ENCODE measurements around the gene TMEM63C.
A peak's percentile ranks its signal among the peaks of the same experiment; 100 is the strongest.

Gene TMEM63C

DNA sequence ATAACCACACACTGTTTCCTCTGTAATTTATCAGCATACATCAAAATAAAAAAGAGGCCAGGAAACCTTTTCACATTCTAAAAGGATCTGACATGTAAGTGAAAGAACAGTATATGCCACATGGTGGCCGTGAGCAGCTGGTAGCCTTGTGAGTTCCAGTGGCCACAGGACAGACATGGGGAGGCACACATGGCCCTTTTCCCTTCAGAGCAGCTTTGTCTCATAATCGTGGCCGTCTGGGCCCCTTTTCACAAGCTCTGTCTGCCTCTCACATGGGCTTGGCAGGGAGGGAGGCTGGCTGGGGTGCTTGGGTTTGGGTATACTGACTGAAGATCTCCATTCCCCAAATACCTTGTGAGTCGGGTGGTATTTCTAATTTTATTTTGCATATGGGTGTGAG, 38.5 kb upstream of the TMEM63C start:
- Histone ChIP-seq H3K36me3 (ENCODE audit: control insufficient read depth, insufficient read depth, low read length) (no peaks in the 10 kb centered on the region; the same call in 1 of the 2 replicates), H3K4me1 (ENCODE audit: control insufficient read depth, insufficient read depth, low read length) (peaks cover 45% of the 10 kb centered on the region), H3K9me3 (ENCODE audit: control insufficient read depth, insufficient read depth, low read depth, low read length) (no peaks in the 10 kb centered on the region), H3K27me3 (ENCODE audit: control insufficient read depth, insufficient read depth, low read length) (peaks cover 52% of the 10 kb centered on the region), H3K4me3 (ENCODE audit: low read depth, low read length) (peak overlapping the region; percentile 74), H3K9ac (ENCODE audit: low read length) (no peak overlapping the region), H3K27ac (ENCODE audit: low read depth, low read length) (no peak overlapping the region)

DNA sequence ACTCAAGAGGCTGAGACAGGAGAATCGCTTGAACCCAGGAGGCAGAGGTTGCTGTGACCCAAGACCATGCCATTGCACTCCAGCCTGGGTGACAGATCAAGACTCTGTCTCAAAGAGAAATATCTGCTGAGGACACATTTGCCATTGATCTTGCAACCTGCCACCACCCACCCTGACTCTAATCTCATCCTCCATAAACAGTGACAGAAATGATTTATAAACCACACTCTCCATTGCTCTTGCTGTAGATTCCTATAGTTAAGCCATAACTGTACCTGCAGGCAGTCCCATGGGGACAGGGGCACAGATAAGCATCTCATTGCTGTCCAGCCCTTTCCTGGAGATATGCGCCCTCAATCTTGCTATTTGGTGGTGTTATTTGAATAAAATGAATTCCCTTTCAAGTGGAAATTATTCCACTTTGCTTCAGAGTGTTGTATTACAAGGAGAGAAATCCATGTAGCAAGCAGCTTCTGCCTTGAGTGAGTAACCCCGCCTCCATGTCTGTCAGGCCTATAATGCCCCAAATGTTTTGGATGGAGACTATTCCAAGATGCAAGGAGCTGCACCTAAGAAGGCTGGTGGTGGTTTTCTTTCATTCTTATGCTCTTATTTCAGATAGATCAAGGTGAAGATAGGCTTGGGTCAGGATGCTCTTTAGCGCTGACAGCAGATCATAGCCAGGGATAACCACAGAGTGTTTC, 37.0 kb upstream of the TMEM63C start:
- H3K4me1 ChIP-seq (ENCODE audit: control insufficient read depth, insufficient read depth, low read length), result peaks cover 41% of the 10 kb centered on the region
- H3K27me3 ChIP-seq (ENCODE audit: control insufficient read depth, insufficient read depth, low read length), result peaks cover 47% of the 10 kb centered on the region
- no peaks in the 10 kb centered on the region for H3K9me3 ChIP-seq (ENCODE audit: control insufficient read depth, insufficient read depth, low read depth, low read length)
- no peak overlapping the region for H3K9ac ChIP-seq (ENCODE audit: low read length)
- H3K36me3 ChIP-seq (ENCODE audit: control insufficient read depth, insufficient read depth, low read length), result no peaks in the 10 kb centered on the region
- H3K27ac ChIP-seq (ENCODE audit: low read depth, low read length), result no peak overlapping the region
- no peak overlapping the region for H3K4me3 ChIP-seq (ENCODE audit: low read depth, low read length)

DNA sequence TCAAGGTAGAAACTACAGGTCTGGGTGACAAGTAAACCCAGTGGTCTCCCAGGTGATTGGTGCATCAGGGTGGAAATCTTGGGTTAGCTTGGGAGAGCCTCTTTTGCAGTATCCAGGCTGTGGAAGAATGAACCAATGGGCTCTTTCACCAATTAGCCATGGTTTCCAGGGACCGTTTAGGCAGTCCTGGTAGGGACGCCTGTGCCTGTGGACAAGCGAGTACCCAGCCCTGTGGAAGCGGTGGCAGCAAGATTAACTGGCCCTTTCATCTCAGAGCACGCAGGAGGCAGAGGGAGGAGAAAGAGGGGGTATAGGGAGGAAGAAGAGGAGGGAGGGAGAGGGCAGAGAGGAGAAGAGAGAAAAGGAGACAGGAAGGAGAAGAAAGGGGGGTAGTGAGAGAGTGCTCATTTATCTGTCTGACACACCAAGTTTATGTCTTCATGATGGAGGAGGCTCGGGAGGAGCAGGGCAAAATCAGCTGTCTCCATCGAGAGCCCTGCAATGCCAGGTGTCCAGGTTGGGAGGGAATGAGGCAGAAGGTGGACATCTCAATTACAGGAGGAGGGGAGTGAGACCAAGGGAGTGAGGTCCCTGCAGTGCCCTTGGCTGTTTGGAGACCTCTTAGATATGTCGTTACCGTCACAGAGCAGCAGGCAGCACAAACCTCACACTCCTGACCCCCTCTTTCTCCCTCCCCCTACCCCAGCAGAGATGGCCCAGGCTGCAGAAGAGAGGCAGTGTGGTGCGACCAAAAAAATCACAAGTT, 35.4 kb upstream of the TMEM63C start:
- Histone ChIP-seq H3K9me3 (ENCODE audit: control insufficient read depth, insufficient read depth, low read depth, low read length) (no peaks in the 10 kb centered on the region), H3K36me3 (ENCODE audit: control insufficient read depth, insufficient read depth, low read length) (no peaks in the 10 kb centered on the region), H3K4me3 (ENCODE audit: low read depth, low read length) (no peak overlapping the region), H3K27ac (ENCODE audit: low read depth, low read length) (no peak overlapping the region), H3K27me3 (ENCODE audit: control insufficient read depth, insufficient read depth, low read length) (peaks cover 33% of the 10 kb centered on the region), H3K9ac (ENCODE audit: low read length) (no peak overlapping the region), H3K4me1 (ENCODE audit: control insufficient read depth, insufficient read depth, low read length) (peaks cover 41% of the 10 kb centered on the region)

DNA sequence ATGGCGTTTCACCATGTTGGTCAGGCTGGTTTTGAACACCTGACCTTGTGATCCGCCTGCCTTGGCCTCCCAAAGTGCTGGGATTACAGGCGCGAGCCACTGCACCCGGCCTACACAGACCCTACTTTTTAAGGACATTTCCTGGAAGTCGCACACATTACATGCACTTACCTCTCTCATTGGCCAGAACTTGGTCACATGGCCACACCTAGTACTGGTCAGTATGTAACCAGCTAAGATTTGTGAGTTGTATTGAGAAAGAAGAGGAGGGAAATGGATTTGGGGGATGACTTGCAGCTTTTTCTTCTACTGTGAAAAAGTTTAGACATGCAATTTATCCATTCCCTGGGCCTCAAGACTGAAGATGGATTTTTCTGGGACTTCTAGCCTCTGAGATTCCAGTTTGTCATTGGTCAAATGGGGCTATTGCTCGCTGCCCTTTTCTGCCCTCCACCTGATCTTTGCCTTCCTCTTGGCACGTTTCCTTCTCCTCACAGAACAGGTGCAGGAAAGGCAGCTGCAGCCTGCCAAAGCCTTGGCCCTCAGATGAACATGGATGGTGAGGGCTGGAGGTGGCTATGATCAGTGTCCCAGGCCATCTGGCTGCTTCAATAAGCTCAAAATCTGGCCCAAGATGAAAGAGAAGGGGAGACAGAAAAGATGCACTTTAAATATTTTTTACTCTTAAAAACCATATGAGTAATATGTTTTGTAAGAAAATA, 32.9 kb upstream of the TMEM63C start:
- Histone ChIP-seq H3K36me3 (ENCODE audit: control insufficient read depth, insufficient read depth, low read length) (no peaks in the 10 kb centered on the region), H3K9ac (ENCODE audit: low read length) (no peak overlapping the region), H3K9me3 (ENCODE audit: control insufficient read depth, insufficient read depth, low read depth, low read length) (no peaks in the 10 kb centered on the region; the same call in 1 of the 2 replicates), H3K27me3 (ENCODE audit: control insufficient read depth, insufficient read depth, low read length) (peaks cover 13% of the 10 kb centered on the region; the same call in 1 of the 2 replicates), H3K4me1 (ENCODE audit: control insufficient read depth, insufficient read depth, low read length) (peaks cover 21% of the 10 kb centered on the region), H3K27ac (ENCODE audit: low read depth, low read length) (no peak overlapping the region), H3K4me3 (ENCODE audit: low read depth, low read length) (no peak overlapping the region)

DNA sequence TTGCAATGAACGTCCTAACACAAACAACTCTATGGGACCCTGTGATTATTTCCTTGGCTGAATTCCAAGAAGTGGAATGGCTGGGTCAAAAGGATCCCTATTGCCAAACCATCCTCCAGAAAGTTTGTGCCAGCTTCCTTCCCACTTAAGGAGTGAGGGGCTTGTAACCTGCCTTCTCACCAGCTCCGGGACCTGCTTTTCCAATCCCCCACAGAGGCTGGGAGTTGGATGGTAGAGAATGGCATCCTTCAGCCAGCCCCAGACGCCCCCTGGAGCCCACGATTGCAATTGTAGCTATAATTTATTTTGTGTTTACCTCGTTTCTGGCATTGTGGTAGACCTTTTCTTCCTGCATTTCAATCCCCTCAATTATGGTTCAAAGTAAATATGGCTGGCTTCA, 30.4 kb upstream of the TMEM63C start:
- Histone ChIP-seq H3K9me3 (ENCODE audit: control insufficient read depth, insufficient read depth, low read depth, low read length) (no peaks in the 10 kb centered on the region; the same call in 1 of the 2 replicates), H3K27ac (ENCODE audit: low read depth, low read length) (no peak overlapping the region), H3K36me3 (ENCODE audit: control insufficient read depth, insufficient read depth, low read length) (no peaks in the 10 kb centered on the region), H3K4me1 (ENCODE audit: control insufficient read depth, insufficient read depth, low read length) (peaks cover 4% of the 10 kb centered on the region), H3K4me3 (ENCODE audit: low read depth, low read length) (no peak overlapping the region), H3K27me3 (ENCODE audit: control insufficient read depth, insufficient read depth, low read length) (peaks cover 4% of the 10 kb centered on the region; the same call in 1 of the 2 replicates), H3K9ac (ENCODE audit: low read length) (no peak overlapping the region)

DNA sequence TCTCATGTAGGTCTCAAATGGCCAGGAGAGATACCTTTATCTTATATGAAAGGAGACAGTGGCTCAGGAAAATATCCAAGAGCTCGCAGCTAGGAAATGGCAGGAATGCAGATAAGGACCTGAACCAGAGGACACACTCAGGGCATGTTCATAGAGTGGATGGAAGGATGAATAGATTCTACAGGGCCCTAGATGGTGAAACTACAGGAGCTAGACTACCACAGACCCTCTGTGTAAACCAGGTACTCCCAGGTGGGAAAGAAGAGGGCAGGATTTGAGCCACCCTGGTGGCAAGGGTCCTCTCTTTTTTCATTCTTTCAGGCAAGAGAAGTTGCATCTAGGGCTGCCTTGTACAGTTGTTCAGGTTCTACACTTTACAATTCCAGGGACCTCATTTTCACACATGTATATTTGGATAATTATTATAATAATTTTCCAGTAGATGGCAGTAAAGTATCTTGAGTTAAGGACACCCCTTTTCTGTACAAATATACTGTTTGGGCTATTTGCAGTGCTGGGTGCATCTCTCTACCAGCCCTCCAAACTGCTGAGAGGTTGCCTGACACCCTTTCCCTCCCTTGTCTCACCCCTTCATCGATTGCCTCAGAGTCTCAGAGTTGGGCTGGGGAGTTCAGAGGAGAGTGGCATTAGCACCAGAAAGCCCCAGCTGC, 29.5 kb upstream of the TMEM63C start:
- no peaks in the 10 kb centered on the region; the same call in 1 of the 2 replicates for H3K27me3 ChIP-seq (ENCODE audit: control insufficient read depth, insufficient read depth, low read length)
- H3K36me3 ChIP-seq (ENCODE audit: control insufficient read depth, insufficient read depth, low read length), result no peaks in the 10 kb centered on the region
- H3K4me1 ChIP-seq (ENCODE audit: control insufficient read depth, insufficient read depth, low read length), result no peaks in the 10 kb centered on the region
- H3K27ac ChIP-seq (ENCODE audit: low read depth, low read length), result no peak overlapping the region
- no peaks in the 10 kb centered on the region; the same call in 1 of the 2 replicates for H3K9me3 ChIP-seq (ENCODE audit: control insufficient read depth, insufficient read depth, low read depth, low read length)
- no peak overlapping the region for H3K9ac ChIP-seq (ENCODE audit: low read length)
- H3K4me3 ChIP-seq (ENCODE audit: low read depth, low read length), result no peak overlapping the region

DNA sequence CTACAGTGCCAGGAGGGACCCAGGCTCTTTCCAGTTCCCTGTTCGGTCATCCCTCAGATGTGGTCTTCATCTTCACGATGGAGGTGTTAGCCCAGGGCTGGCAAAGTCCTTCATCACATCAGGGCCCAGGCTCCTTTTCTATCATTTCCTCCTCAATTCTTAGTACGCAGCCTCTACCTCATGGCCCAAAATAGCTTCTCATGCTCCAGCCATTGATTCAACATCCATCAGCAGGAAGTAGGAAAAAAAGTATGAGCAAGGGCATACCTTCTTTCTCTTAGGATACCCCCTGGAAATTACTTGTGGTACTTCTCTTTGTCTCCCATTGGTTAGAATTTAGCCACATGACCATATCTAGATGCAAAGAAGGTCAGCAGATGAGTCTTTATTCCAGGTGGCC, 27.8 kb upstream of the TMEM63C start:
- no peak overlapping the region for H3K4me3 ChIP-seq (ENCODE audit: low read depth, low read length)

DNA sequence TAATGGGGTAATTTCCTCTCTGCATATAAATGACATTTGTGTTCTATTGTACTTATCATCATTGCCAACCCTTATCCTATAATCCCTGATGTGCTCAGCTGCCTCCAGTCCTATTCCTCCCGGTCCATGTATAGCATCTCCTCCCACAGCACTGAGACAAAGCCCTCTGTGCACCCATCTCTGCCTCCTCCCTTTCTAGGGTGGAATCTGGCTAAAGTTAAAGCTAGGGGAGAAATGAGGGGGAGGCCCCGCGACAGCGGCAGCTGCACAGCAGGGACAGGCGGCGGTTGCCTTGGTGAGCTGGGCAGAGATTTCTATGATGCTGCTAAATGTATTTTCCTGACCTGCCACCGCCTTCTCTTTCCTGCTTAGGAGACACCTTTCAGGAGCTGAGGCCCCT, 27.2 kb upstream of the TMEM63C start:
- Histone ChIP-seq H3K27me3 (ENCODE audit: control insufficient read depth, insufficient read depth, low read length) (peaks cover 4% of the 10 kb centered on the region; the same call in 1 of the 2 replicates), H3K4me1 (ENCODE audit: control insufficient read depth, insufficient read depth, low read length) (peaks cover 15% of the 10 kb centered on the region), H3K27ac (ENCODE audit: low read depth, low read length) (no peak overlapping the region), H3K36me3 (ENCODE audit: control insufficient read depth, insufficient read depth, low read length) (no peaks in the 10 kb centered on the region), H3K9me3 (ENCODE audit: control insufficient read depth, insufficient read depth, low read depth, low read length) (no peaks in the 10 kb centered on the region; the same call in 1 of the 2 replicates), H3K4me3 (ENCODE audit: low read depth, low read length) (no peak overlapping the region), H3K9ac (ENCODE audit: low read length) (no peak overlapping the region)

More for the DNA sequence above, 27.8 kb upstream of the TMEM63C start:
- Histone ChIP-seq H3K36me3 (ENCODE audit: control insufficient read depth, insufficient read depth, low read length) (no peaks in the 10 kb centered on the region), H3K27me3 (ENCODE audit: control insufficient read depth, insufficient read depth, low read length) (peaks cover 1% of the 10 kb centered on the region; the same call in 1 of the 2 replicates), H3K9ac (ENCODE audit: low read length) (no peak overlapping the region), H3K27ac (ENCODE audit: low read depth, low read length) (no peak overlapping the region), H3K9me3 (ENCODE audit: control insufficient read depth, insufficient read depth, low read depth, low read length) (no peaks in the 10 kb centered on the region; the same call in 1 of the 2 replicates), H3K4me1 (ENCODE audit: control insufficient read depth, insufficient read depth, low read length) (peaks cover 12% of the 10 kb centered on the region)

DNA sequence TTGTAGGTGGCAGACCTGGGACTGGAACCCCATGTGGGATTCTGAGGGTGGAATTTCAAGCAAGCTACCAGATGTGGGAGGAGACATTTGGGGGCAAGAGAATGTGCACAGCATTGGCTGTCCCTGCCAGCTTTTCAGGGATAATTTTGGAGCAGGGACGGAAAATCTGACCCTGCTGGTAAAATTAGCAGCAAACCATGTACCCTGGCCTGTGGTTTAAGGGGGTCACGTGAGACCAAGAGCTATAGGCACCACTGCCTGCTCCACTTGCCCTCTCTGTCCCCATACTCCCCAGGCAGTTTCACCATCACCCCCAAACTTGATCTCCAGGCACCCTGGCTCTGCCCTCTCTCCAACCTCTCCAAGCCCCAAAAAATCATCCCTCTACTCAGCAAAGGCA, 26.5 kb upstream of the TMEM63C start:
- Histone ChIP-seq H3K9me3 (ENCODE audit: control insufficient read depth, insufficient read depth, low read depth, low read length) (no peaks in the 10 kb centered on the region; the same call in 1 of the 2 replicates), H3K4me3 (ENCODE audit: low read depth, low read length) (no peak overlapping the region), H3K9ac (ENCODE audit: low read length) (no peak overlapping the region), H3K27ac (ENCODE audit: low read depth, low read length) (no peak overlapping the region), H3K4me1 (ENCODE audit: control insufficient read depth, insufficient read depth, low read length) (peaks cover 15% of the 10 kb centered on the region), H3K36me3 (ENCODE audit: control insufficient read depth, insufficient read depth, low read length) (no peaks in the 10 kb centered on the region), H3K27me3 (ENCODE audit: control insufficient read depth, insufficient read depth, low read length) (peaks cover 4% of the 10 kb centered on the region; the same call in 1 of the 2 replicates)

DNA sequence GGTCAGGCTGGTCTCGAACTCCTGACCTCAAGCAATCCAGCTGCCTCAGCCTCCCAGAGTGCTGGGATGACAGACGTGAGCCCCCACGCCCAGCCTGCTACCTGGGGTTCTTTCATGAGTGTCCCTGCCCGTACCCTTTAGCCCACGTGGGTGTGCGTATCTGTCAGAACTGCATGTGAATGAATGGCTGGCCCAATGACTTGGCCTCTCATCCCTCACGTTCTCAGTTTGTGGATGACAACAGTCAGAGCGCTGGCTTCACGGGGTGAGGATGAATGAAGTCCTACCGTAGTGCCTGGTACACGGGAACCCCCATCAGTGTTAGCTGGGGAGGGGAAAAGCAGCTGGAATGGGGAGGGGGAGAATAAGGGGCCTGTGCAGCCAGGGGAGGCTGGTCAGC, 23.9 kb upstream of the TMEM63C start:
- Histone ChIP-seq H3K9me3 (ENCODE audit: control insufficient read depth, insufficient read depth, low read depth, low read length) (no peaks in the 10 kb centered on the region; the same call in 1 of the 2 replicates), H3K4me3 (ENCODE audit: low read depth, low read length) (no peak overlapping the region), H3K27ac (ENCODE audit: low read depth, low read length) (no peak overlapping the region), H3K4me1 (ENCODE audit: control insufficient read depth, insufficient read depth, low read length) (peaks cover 15% of the 10 kb centered on the region), H3K27me3 (ENCODE audit: control insufficient read depth, insufficient read depth, low read length) (peaks cover 4% of the 10 kb centered on the region; the same call in 1 of the 2 replicates), H3K9ac (ENCODE audit: low read length) (no peak overlapping the region), H3K36me3 (ENCODE audit: control insufficient read depth, insufficient read depth, low read length) (no peaks in the 10 kb centered on the region)
